Stimulated activated CD4-positive, alpha-beta T cell treated with anti-CD3 and anti-CD28 coated beads, Interleukin-12 subunit alpha, Interleukin-12 subunit beta, amount 100 ng/mL, for 24 hours (primary cell): ENCODE data around the gene ROR1.
"Not testable (repeated sequence)": the region's sequence is repeated elsewhere in the genome, so short reads cannot be mapped to it uniquely, and the experiment has no call there.

Experiments
- DNase-seq, 2 experiments: peaks; one replicate each; pipeline ENCODE4 v3.0.0-alpha.2; 2020; ENCODE audit warnings: low read depth in 2 of 2

ROR1 gene

DNA sequence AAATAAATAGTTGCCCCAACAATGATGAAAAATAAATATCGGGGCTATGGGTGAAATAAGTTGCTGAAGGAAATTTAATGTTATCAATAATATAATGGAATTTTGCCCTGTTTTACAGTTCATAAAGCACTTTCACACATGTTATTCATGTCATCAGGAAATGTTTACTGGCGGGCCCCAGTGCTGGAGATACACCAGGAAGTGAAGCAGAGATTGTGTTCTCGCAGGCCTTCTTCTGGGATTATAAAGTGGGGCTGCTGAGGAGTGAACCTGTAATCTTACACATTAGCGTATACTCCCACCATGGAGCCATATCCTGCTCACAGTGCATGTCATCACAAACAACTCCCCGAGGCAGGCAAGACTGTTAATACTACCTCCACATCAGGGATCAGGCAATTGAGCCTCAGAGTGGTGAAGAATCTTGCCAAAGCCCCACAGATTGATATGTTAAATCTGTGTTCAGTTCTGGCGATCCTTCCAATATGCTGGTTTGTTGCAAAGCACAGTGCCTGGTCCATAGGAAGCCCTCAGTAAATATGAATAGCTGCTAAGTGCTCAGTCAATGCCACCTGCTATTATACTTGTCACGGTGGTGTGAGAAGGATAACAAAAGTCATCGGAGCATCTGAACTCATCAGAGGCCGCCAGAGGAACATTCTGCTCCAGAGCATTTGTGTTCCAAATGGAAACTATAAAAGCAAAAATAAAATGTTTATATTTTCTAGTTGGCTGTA is 325.2 kb downstream of the ROR1 start:
- DNase-seq: no peak

DNA sequence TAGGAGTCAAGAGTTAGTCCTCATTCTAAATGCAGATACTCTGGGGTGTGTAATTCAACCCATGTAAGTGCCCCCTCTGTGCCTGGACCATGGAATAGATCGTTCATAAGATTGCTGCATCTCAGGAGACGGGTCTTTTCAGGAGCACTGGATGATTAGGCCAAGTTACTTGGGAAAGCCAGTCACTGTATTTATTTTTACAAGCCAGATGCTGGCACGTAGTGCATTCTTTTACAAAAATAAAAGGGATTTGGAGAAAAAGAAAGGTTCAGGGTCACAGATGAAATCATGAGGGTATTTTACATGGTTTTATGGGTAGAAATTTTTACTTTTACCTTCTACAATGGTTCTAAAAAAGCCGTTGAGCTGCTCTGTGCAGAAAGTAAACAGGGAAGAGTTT is 327.0 kb downstream of the ROR1 start:
- DNase-seq: no peak

DNA sequence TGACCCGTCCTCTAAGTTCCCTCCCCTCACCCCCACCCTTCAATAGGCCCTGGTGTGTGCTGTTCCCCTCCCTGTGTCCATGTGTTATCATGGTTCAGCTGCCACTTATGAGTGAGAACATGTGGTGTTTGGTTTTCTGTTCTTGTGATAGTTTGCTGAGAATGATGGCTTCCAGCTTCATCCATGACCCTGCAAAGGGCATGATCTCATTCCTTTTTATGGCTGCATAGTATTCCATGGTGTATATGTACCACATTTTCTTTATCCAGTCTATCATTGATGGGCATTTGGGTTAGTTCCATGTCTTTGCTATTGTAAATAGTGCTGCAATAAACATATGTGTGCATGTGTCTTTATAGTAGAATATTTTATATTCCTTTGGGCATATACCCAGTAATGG is 330.8 kb downstream of the ROR1 start:
- DNase-seq: not testable (repeated sequence)

DNA sequence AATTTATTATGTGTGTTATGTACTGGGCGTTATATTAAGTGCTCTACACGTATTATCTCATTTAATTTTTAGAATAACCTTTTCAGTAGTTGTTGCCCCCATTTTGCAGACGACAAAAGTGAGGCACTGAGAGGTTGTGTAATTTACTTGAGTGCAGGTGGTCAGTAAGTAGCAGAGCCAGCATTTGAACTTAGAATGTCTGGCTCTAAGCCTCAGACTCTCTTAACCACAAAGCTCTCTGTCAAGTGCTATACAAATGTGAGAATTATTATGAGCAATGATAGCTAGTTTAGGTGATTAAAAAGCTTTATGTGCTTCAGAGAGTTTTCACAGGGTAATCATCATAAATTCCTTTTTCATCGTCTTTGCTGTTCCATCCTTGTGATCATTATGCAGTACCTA is 333.3 kb downstream of the ROR1 start:
- no peak for DNase-seq

DNA sequence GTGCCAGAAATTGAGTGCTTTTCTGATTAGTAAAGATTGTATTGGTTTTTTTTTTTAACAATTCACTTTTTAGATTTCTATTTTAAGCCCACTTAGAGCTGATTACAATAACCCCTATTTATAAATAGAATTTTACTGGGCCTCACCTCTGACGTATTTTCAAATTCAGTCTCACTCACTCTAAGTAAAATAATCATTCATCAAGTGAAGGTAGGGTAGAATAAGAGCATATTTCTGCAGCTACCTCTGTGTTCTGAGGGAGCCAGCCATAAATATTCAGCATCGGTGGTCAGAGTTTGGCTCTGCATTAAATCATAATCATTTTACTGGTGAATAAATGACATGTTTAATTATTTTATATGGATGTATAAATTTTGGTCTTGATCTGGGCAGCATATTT is 333.8 kb downstream of the ROR1 start:
- DNase-seq: no peak

DNA sequence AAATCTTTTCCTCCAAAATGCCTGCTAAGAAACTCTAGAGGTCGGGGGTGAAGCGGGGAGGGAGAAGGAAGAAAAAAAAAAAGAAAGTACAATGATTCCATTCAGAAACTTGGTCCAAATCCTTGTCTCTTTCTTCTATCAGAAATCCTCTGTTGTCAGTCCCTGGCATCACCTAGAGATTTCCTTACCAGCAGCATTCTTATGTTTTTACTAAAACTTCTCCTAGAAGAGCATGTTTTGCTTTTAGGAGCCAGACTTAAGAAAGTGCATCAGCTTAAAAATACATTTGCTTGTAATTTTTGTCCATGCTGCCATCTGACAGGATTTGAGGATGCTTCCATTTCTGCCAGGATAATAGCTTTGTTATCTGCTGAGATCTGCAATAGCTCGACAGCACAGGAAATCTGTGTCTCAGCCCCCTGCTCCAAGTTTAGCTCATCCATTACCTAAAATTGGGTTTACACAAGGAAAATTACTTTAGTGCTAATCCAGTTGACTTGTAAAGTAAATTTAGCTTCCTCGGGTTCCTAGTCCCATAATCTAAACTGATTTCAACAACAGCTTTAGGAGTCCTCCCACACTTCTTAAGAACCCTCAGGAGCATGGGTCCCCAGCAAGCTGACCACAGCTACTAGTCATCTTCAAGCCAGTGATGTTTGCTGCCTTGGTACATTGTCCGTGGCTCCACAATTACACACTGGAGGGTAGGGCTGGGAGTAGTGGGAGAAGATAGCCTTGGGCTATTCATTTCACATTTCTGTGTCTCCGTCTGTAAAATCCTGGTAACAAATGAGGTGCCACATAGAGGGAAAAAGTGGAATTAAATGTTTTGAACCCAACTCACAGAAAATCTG is 337.3 kb downstream of the ROR1 start:
- DNase-seq: no peak

DNA sequence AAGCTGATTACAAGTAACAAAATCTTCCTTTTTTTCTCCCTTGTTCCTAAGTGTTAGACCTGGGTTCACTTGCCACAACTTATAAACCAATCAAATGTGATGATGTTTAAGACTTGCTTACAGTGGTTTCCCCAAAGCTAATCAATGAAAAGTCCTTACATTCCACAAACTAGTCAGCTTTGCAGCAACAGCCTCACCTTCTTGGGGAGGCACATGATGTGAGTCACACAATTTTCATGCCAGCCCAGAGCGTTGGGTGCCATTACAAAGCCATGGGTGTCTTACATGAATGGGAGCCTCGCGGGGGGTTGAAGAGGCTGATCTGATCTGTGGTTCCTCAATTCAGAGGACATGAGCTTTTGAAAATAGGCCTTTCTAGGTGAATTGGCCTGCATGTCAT is 338.0 kb downstream of the ROR1 start:
- DNase-seq: no peak

DNA sequence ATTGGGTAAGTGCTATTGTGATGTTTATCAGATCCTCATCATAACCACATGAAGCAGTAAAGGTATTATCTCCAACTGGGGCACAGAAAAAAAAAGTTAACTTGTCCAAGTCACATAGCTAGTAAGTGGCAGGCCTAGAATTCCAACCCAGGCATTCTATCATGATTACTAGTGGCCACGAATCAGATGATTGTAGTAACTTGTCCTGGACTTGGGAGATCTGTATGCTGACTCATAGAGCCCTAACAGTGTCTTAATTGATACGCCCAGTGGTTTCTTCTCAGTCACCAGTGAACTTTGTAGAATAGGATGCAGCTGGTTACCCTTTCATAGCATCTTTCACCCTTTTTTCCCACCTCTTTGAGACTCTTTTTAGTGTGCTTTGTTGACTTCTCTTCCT is 338.5 kb downstream of the ROR1 start:
- DNase-seq: no peak

DNA sequence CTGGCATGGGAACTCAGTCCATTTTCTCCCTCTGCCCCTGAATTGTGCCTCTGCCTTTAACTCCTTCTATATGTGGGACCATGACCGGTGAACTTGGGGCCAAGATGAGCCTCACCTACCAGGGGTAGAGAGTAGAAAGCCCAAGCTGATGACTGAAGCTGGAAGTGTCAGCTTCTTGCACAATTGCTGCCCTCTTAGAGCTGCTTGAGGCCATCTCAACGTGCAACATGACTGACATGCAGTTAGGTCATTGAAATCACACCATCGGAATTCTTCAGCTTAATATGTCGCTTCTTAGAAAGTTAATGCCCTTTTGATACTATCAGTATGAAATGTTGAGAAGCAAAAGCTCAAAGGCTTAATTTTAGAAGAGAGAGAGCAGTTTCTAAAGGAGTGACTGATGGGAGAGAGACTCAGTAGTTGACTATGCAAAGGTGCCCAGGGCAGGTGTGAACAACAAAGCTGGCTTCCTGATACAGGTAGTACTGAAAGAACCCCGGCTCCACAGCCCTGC is 340.3 kb downstream of the ROR1 start:
- DNase-seq: no peak

DNA sequence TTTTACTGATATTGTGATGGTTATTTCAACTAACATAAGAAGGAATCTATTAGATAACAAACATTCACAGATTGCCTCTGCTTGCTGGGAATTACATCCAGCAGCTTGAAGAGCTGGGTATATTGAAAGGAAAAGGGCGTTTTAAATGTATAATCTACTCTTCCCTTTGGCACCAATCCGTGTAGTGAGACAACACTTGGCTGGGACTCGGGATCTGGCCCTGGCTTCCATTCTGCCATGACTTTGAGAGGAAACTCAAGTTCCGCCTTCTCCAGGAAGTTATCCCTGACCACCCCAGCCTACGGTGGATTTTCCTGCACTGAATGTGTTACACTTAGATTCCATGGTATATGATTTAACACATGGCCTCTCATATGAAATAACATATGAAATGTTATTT is 342.7 kb downstream of the ROR1 start:
- no peak for DNase-seq

DNA sequence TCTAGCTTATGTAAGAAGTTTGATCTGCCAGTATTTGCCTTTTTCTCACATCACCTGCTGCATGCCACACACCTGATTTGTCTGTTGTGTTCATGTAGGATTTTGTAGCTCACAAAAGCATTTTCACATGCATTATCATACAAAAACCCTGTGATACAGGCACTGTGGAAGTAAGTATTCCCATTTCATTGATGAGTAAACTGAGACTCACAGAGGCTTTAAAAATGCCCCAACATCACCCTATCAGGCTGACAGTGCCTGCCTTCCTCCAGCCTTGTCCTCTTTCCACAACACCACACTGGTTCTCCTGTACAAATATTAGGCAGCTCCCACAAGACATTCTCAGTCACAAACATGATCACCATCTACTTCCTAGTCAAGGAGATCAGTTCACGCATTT is 343.7 kb downstream of the ROR1 start:
- DNase-seq: no peak

DNA sequence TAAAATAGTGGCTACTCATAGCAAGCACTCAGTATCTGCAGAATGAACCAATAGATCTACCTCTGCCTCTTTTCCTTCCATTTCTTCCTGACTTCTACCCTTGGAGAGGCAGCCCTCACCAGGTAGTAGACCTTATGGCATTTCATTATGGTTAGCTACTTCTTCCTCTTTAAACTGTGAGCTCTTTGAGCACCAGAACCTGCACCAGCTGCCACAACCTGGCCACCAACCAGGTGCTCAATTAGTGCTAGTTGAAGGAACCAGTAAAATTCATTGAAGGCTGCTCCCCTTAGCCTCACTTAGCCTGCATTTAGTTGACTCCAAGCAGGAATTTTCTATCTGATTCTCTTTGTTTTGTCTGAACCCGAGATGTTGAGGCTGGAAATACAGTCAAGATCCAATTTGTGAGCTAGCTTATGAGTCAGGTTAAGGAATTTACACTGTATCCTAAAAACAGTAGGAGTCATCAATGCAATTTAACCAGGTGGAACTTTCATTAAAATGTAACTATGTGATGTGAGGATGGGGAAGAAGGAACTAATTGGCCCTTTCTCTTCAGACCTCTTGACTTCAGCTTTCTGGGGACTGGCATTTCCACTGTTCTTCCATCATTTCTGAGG is 348.1 kb downstream of the ROR1 start:
- no peak for DNase-seq

DNA sequence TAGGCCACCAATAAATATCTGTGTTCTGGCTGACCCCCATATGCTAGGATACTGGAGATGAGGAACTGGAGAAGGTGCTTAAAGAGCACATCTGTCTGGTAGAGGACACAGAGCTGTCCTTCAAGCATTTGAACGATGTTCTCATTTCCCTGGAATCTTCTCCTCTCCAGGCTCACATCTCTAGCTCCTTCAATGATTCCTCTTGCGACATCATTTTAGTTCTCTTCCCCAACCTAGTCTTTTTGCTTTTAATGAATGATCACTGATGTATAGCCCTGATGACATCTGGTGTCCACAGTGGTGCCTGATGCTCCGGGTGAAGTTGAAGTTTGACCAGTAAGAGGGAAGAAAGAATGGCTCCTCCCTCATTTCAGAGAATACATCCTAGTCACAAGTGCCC is 348.8 kb downstream of the ROR1 start:
- DNase-seq: no peak

DNA sequence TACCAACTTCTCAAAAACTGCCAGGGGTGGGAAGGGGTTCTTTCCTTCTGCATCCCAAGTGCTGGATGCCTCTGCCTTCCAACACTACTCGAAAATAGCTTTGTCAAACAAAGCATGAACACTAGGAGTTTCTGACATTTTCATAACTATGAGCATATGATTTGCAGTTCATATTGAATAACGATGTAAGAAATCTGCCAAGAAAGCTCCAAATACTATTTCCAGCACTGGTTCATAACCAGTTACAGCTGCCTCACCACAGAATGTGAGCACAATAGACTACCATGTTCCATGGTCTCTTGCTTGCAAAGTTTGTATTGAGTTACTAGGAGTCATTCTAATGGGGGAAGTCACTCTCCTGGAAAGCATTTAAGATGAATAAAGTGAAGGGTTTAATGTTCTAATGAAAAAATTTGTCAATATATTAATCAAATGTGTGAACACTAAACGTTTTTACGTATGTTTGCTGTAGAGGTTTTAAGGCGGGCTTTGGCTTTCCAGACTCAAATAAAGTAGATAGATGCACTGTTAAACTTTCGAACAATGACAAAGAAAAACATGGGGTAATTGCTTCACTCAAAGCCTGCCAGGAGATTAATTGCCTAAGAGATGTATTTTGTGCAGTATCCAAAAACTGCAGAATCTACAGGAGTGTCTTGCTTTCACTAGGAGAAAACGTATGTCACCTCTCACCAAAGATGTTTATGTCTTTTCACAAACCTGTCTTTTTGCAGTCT is 351.1 kb downstream of the ROR1 start:
- no peak for DNase-seq

DNA sequence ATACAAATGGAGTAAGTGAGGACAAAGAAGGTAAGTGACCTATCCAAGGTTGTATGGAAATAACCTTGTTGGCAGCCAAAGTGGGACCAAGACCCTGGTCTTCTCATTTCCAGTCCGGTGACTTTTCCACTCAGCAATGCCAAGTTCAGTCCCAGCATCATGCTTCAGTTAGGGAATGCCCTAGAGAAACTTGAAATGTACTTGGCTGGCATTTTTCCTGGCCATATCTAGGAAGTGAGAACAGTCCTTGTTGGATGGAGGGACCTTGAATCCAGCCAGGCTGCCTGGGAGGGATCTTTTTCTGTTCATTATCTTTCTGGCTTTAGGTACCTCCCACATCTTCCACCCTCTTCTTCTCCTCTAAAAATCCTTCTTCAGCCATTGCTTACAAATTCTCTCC is 352.8 kb downstream of the ROR1 start:
- no peak for DNase-seq

DNA sequence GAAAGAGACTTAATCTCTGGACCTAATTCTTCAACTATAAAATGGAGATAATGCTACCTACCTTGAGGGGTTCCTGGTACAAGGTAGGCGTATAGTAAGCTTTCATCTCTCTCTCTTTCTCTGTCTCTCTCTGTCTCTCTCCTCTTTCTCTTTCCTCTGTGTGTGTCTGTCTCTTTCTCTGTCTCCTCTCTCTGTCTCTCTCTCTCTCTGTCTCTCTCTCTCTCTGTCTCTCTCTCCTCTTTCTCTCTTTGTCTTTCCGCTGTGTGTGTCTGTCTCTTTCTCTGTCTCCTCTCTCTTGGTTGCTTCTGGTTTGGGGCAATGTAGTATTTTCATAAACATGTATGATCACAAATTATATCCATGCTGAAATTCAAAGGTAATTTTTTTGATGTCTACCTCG is 353.5 kb downstream of the ROR1 start:
- no peak for DNase-seq

DNA sequence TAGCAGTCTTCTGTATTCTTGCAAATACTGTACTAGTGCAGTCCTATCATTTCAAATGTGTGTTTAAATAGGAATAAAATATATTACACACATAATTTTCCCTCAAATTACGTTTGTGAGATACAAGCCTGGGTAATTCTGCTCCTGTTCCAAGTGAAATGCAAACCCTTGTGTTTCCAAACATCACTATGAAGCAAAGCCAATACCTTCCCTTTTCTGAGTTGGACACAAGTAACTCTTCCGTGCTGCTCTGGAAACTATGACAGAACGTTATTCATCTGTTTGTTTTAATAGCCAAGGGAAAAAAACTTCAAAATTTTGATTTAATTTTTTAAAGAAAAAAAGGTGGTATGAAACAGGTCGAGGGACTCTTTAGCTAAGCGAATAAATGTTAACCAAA is 355.9 kb downstream of the ROR1 start:
- DNase-seq: no peak

DNA sequence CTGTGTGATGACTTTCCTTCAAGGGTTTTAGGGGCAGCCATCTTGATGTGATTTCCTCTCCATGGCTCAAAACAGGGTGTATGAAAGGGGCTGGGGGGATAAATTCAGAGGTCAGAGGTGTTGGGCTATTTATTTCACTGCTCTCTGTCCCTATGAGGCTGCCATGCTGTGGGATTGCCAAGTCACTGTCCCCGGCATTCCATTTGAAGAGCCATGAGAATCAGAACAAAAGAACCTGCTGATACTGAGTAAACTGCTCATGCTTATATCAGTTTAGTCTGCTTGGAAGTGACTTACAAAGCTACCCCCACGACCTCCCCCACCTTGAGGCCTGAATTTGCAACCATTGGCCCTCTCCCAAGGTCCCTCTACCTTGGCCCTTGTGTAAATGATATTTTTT is 357.3 kb downstream of the ROR1 start:
- no peak for DNase-seq

DNA sequence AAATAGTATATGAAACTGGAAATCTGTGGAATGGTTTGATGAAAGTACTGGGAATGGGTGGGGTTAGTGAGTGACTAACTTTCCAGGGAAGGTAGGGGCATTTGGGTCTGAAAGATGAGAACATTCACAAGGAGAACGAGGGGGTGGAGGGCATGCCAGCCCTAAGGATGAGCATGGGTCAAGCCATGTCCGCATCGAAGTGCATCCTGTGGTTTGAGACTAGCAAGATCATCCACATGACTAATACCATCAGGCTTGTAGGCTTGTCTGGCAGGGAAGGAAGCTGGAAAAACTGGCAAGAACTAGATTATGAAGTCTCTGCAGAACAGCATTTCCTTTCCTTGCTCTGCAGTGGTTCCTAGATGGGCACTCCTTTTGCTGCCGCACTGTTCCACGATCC is 359.2 kb downstream of the ROR1 start:
- no peak for DNase-seq

DNA sequence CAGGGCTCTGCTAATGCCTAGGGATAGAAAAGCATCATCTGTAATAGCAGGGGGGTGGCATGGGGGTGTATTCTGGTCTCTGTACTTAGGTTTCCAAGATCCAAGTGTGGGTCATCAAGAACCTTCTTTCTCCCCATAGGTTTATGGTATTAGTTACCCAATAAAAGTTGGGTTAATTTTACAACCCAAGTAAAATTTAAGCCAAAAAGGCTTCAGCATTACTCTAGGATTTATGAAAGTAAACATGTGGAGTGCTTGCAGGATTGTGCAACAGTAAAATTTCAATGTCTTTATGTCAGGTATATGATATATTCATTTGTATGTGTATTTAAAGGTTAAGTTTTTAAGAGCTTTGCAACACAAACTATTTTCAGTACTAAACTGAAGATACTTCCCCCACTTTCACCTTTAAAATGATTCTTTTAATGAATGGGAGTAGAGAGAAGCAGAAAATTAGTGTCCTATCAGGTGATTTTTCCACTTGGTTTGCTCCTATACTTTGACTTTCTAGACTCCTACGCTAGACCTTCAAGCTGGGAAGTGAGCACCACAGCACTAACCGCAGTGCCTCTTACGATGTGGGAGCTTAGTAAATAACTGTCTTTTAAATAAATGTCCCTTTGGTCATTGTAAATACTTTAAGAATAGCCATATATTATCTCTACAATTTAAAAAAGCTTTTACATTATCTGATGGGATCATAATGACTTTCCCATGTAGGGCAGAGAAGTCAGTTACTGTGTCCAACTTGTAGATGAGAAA is 361.8 kb downstream of the ROR1 start:
- no peak for DNase-seq

DNA sequence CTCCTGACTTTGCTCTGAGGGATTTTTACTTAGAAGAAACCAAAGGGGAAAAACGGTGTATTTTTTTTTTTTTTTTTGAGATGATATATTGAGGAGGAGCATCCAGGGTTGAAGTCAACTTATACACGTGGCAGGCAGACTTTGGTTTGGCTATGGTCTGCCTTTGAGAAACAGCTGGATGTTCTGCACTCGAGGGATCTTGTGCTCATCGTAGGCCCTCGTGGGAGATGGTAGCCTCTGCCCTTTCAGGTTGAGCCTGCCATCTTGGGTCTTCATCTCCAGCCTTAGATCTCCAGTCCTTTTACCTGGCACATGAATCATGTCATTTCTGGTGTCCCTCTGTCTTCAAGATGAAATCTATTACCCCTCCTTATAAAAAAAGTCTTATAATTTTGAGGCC is 362.5 kb downstream of the ROR1 start:
- DNase-seq: no peak
